ENCODE data around the gene SUPT20HL2. TPM values are rescaled to one million over a fixed set of nuclear protein-coding genes. Genes with fewer than 3 reads are reported as not detected.

Gene SUPT20HL2
- total RNA-seq, 1 donor from 2014 or later = not detected

GRCh38 chrX:24339911-24340310 lies 26.0 kb upstream of the SUPT20HL2 start:
- intact Hi-C loops (cut with micrococcal nuclease) = no loop called here
- Mint-ChIP-seq H3K9me3 (no peaks in the 10 kb centered on the region), H3K4me1 (peaks cover 4% of the 10 kb centered on the region), H3K27me3 (peaks cover 2% of the 10 kb centered on the region), H3K36me3 (ENCODE audit: low read depth) (no peaks in the 10 kb centered on the region), H3K4me3 (no peak overlapping the region), H3K27ac (no peak overlapping the region)
- ChIA-PET CTCF (no interaction called here), POLR2A (no interaction called here)
- ATAC-seq (ENCODE audit: low read depth) (no peak), DNase-seq (no peak)
- TF ChIP-seq CTCF (IDR thresholded peaks at IDR 0.05) = no peak

GRCh38 chrX:24335871-24336270 lies 22.0 kb upstream of the SUPT20HL2 start:
- no peak for ATAC-seq (ENCODE audit: low read depth)
- CTCF ChIA-PET = no interaction called here
- intact Hi-C loops (cut with micrococcal nuclease) = no loop called here
- POLR2A ChIA-PET = no interaction called here
- Mint-ChIP-seq H3K9me3 (peaks cover 4% of the 10 kb centered on the region), H3K4me1 (no peaks in the 10 kb centered on the region), H3K36me3 (ENCODE audit: low read depth) (no peaks in the 10 kb centered on the region), H3K4me3 (no peak overlapping the region), H3K27me3 (peaks cover 8% of the 10 kb centered on the region), H3K27ac (no peak overlapping the region)
- no peak for TF ChIP-seq CTCF (IDR thresholded peaks at IDR 0.05)
- no peak for DNase-seq

GRCh38 chrX:24334461-24334860 lies 20.6 kb upstream of the SUPT20HL2 start:
- Mint-ChIP-seq H3K4me3 (no peak overlapping the region), H3K27ac (no peak overlapping the region), H3K9me3 (peaks cover 4% of the 10 kb centered on the region), H3K4me1 (no peaks in the 10 kb centered on the region), H3K27me3 (peaks cover 8% of the 10 kb centered on the region), H3K36me3 (ENCODE audit: low read depth) (no peaks in the 10 kb centered on the region)
- ATAC-seq (ENCODE audit: low read depth) = no peak
- intact Hi-C loops (cut with micrococcal nuclease) = no loop called here
- ChIA-PET POLR2A (no interaction called here), CTCF (no interaction called here)
- no peak for TF ChIP-seq CTCF (IDR thresholded peaks at IDR 0.05)
- no peak for DNase-seq

GRCh38 chrX:24333371-24333770 lies 19.5 kb upstream of the SUPT20HL2 start:
- Mint-ChIP-seq H3K27ac (no peak overlapping the region), H3K4me3 (no peak overlapping the region), H3K9me3 (peaks cover 4% of the 10 kb centered on the region), H3K4me1 (no peaks in the 10 kb centered on the region), H3K36me3 (ENCODE audit: low read depth) (no peaks in the 10 kb centered on the region), H3K27me3 (peaks cover 8% of the 10 kb centered on the region)
- DNase-seq (no peak), ATAC-seq (ENCODE audit: low read depth) (no peak)
- intact Hi-C loops (cut with micrococcal nuclease) = no loop called here
- no peak for TF ChIP-seq CTCF (IDR thresholded peaks at IDR 0.05)
- CTCF ChIA-PET = no interaction called here
- POLR2A ChIA-PET = no interaction called here

- no peak for ATAC-seq (ENCODE audit: low read depth)
- CTCF ChIA-PET = no interaction called here
- Mint-ChIP-seq H3K27me3 (peaks cover 8% of the 10 kb centered on the region), H3K4me1 (no peaks in the 10 kb centered on the region), H3K9me3 (peaks cover 4% of the 10 kb centered on the region), H3K4me3 (no peak overlapping the region), H3K27ac (no peak overlapping the region), H3K36me3 (ENCODE audit: low read depth) (no peaks in the 10 kb centered on the region)
- TF ChIP-seq CTCF (IDR thresholded peaks at IDR 0.05) = no peak
- intact Hi-C loops (cut with micrococcal nuclease) = no loop called here
- POLR2A ChIA-PET = no interaction called here
- DNase-seq = no peak
Observed at GRCh38 chrX:24332878-24333277, 19.0 kb upstream of the SUPT20HL2 start.

Data from activated B cell treated with CpG ODN at 0.5 μM for 24 hours (primary cell).